AG20443 (cell line): ENCODE measurements around the gene FOXO6.
A peak's percentile ranks its signal among the peaks of the same experiment; 100 is the strongest.

ENCODE experiments used
- DNase-seq: peaks from one replicate; pipeline ENCODE4 v3.0.0; 2012; ENCODE audit warnings: low spot score, mixed read lengths

The FOXO6 gene

DNA sequence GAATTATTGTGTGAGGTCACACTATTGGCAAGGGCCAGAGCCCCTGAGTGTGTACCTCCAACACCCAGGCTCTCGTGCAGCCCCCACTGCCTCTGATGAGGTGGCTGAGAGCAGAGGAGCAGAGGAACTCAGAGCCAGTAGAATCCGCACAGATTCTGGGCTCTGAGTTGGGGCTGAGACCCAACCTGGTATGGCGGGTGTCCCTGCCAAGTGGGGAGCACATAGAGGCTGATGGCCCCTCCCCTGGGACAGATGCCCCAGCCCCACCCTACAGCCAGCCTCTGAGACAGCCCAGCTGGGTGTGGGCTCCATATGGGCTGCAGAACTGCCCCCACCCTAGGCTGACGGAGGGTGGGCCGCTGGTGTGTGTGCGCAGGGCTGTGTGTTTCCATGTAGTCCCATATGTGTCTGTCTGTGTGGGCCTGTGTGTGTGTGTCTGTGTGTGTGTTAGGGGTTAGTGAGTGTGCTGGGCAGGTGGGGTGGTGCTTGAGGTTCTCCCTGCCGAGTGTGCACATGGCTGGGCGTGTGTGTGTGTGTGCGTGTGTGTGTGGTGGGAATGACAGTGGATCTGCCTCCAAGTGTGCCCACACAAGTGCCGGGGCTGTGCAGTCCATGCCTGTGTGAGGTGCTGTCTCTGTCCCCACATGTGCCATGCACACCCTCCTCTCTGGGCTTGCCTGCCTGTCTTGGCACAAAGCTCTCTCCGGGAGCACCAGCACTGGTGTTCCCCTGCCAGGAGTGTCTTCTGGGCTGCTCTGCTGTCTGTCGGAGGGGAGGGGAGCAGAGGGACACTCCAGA, 24.4 kb downstream of the FOXO6 start:
- DNase-seq: no peak

DNA sequence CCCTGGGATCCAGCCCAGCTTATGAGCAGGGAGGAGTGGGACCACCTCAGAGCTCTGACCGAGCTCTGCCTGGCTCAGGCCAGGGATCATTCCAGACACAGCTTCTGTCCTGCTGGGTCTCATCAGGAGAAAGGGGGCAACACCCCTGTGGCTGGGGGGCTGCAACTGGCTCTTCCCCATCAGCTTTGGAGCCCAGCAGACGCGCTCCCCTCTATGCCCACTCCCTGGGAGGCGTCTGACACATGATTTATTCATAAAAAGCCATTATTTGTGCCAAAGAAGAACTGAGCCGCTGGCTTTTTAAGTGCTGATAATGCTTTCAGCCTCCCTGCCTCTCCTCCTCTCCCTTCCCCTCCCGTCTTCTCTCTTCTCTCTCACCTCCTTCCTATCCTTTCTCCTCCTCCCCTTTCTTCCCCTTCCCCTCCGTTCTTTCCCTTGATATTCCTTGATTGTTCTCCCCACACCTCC, 25.0 kb downstream of the FOXO6 start:
- DNase-seq: no peak

DNA sequence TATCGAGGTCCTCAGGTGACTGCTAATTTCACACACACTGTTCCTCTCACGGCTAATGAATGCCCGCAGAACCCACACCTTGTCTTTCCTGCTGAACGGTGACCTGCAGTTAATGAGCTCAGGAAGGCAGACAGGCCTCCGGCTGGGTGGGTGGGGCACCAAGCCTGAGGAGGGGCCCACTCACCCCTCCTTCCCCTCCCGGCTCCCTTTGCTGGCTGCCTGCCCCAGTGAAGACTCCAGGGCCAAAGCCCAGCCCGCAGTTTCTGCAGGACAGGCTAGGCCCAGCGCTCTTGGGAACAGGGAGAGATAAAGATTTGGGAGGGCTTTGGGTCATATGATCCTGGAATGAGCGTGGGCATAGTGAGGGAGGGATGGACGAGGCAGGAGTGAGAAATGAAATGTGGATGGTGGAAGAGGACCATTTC, 26.4 kb downstream of the FOXO6 start:
- DNase-seq: peak; percentile 85

DNA sequence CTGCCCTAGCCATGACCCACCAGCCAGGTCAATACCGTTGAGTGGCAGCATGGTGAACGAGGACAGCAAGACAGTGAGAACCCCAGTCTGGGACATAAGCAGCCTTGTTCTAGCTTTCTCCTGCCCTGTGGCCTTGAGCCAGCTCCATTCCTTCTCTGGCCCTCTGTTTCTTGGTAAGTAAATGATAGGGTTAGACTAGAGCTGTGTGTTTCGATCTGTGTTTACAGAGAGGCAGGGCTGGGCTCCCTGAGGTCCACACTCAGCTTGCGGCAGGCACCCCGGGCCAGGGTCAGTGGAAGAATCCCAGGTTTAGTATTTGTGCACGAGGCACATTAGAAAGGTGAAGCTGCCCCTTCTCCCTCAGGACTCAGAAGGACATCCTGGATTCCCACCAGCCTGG, 27.3 kb downstream of the FOXO6 start:
- no peak for DNase-seq

DNA sequence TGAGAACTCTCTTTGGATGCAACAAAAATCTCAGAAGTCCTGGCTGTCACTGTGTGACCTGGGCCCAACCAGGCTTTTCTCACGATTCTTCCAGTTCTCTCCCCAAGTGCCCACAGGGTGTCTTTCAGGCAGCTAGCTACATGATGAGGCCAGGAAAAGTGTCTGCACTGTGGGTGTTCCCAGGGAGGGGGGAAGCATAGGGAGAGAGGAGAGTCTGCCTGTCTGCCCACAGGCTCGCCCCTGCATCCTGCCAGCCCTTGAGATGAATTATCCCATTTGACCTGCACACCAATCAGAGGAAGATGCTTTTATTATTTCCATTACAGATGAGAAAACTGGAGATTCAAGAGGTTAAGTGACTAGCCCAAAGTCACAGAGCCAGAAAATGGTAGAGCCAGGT, 27.8 kb downstream of the FOXO6 start:
- DNase-seq: no peak

DNA sequence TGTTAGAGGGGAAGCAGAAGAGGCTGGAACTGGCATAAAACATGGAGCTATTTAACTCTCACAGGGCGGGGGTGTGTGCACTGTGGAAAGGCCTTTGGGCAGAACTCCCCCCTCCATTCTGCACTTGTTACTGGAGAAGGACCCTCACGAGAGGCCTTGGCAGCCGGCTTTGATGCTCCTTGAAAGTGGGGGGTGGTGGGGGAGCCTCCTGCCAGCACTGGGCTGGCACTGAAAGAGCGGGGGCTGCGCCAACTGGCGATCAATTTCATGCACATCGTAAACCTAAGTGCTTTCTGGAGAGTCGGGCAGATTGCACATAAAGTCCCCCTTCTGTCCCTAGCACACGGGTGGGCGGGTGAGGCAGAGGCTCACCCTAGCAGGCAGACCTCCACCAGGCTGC, 28.9 kb downstream of the FOXO6 start:
- DNase-seq: no peak

DNA sequence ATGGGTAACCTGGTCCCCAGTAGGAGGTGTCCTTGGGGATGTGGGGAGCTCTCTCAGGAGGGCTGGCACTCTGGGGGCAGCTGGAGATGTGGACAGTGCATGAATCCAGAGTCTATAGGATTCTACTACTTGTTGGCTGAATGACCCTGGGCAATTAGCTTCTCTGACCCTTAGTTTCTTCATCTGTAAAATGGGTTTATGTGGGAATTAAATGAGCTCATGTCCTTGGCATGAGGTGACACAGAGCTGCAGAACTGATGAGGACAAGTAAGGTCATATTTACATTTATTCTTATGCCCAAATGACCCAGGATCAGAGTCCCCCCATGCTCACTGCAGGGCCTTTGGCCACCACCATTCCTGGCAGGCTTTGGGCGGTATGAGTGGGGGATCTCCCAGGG, 29.3 kb downstream of the FOXO6 start:
- DNase-seq: no peak

DNA sequence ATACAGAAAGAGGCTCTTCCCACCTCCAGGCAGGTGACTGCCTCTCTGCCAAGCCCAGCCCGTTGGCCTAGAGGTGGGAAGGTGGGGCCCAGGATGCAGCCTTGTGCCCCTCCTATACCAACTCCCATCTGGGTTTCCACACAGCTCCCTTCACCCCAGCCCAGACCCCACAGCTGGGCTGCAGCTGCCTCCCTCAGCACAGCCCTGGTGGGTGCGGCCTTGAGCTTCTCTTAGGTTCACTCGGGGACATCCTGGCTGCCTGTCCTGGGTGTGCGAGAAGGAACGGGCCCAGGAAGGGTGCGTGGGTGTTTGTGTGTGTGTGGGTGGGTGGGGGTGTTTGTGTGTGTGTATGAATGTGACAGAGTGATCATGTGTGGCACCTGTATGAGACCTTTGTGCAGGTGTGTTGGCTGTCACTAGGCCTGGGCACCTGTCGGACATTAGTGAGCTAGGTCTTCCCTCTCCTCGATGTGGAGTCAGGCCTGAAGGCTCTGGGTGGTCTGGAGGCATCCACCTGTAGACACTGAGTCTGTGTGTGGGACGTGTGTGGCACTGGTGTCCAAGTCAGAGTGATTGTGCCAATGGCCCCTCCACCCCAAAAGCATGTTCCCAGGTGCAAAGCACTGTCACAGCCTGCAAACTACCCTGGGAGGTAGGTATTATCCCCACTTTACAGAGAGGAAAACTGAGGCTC, 30.7 kb downstream of the FOXO6 start:
- DNase-seq: no peak

DNA sequence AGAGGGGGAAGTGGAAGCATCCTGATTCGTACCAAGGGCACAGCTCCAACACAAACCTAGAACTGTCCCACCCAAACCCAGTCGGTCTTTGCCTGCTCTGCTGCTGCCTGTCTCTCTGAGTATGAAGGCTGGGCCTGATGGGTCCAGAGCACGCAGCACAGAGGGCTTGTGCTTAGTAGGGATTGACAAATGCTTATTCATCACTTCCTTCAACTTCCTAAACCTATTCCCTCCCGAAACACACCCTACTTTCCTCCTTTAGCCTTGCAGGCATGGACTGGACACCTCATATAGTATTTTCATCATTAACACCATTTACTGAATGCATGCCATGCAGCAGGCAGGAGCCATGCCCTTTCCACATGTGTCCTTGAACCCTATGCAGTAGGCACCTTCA, 31.3 kb downstream of the FOXO6 start:
- no peak for DNase-seq

DNA sequence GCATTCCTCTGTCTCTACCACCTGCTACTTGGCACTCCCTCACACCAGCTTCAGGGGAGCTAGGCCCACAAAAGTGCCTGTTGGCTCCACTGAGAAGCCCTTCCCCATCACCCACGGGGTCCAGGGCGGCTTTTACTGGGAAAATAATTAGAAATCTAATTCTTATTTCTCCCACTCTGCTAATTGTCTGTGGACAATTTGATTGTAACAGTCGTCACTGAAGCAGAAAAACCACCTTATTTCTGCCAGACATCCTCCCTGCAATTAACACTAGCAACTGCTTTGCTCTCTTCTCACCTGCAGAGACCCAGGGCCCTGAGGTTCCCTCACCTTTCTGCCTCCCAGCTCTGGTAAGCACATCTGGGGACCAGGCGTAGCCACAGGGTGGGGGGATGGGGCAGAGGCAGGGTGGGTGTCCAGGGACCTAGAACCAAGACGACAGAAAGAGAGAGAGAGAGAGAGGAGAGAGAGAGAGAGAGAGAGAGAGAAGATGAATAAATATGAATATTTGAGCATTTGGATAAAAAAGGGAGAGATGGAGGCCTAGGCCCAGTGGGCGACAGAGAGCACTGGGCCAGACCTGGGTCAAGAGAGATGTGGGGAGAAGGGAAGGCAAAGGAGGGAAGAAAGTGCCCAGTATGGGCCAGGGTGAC, 32.6 kb downstream of the FOXO6 start:
- DNase-seq: no peak

DNA sequence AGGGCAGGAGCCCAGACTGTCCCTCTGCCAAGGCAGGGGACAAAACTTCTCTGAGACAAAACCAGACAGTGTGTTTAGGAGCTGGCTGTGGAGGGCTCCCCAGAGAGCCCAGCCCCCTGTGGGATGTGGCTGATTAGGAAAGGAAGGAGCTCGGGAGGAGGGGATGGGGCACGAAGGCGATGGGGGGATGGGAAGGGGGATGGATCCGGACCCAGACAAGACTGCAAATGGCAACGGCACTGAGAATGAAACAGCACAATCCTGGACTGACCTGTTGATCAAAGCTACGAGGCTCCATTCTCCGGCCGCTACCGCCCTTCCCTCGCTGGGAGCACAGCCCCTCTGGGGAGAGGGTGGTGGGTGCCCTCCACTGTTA, 33.1 kb downstream of the FOXO6 start:
- no peak for DNase-seq

DNA sequence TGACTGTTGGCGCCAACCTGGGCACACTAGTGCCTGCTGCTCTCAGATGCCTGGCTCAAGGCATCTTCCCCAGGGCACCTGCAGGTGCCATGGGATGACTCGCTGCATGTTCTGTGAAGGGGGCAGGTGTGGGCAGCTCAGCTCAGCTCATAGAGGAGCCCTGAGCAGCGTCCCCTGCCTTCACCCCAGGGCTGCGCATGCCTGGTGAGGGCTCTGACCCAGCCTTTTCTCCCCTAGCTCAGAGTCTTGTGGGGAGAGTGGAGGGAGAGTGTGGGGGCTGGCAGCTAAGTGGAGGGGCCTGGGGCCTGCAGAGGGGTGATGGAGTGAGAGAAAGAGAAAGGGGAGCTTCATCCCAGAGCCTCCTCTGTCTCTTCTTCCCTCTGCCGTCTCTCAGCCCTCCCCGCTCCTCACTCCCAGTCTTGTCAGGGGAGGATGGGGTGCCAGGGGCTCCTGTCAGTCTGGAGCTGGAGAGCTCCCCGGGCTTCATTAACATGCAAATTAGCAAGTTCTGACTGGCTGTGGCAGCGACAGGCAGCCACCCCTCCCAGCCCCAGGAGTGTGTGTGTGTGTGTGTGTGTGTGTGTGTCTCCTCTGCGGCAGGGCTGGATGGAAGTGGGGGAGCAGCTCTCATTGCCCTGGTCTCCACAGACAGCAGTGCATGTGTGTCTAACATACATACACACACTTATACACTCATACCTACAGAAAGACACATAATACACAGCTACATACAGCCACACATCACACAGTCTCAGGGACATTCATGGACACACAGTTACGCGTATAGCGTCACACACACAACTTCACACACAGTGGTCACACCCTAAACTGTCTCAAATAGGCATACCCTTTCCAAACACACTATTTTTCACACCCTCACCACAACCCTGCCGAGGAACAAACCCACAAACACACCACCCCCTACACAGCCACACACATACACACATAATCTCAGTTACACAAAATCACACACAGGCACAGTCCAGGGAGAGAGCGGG, 34.0 kb downstream of the FOXO6 start:
- no peak for DNase-seq

DNA sequence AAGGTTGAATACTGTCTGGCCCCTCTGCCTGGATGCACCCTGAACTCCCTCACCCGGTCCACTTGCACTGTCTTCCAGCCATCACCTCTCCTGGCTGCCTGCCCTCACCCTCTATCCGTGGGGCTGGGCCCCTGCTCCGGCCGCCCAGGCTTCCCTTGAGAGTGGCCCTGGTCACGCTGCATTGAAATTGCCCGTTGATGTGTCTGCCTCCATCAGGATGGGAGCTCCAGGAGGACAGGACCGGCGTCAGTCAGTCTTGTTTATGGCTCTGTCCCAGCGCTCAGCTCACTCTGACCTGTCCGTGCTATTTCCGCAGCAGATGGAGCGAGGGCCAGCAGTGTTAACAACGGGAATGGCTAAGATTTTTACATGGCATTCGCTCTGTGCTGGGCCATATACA, 34.9 kb downstream of the FOXO6 start:
- DNase-seq: no peak

DNA sequence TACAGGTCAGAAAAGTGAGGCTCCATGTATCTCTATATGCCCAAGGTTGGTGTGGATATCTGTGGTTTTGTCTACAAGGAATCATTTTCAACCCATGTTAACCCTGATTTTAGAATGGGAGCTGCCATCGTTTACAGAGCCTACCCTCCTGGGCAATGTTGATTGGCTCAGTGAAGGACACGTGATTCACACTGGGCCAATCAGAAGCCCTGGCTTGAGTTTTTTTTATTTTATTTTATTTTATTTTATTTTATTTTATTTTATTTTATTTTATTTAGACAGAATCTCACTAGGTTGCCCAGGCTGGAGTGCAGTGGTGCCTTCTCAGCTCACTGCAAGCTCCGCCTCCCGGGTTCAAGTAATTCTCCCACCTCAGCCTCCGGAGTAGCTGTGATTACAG, 35.8 kb downstream of the FOXO6 start:
- no peak for DNase-seq

DNA sequence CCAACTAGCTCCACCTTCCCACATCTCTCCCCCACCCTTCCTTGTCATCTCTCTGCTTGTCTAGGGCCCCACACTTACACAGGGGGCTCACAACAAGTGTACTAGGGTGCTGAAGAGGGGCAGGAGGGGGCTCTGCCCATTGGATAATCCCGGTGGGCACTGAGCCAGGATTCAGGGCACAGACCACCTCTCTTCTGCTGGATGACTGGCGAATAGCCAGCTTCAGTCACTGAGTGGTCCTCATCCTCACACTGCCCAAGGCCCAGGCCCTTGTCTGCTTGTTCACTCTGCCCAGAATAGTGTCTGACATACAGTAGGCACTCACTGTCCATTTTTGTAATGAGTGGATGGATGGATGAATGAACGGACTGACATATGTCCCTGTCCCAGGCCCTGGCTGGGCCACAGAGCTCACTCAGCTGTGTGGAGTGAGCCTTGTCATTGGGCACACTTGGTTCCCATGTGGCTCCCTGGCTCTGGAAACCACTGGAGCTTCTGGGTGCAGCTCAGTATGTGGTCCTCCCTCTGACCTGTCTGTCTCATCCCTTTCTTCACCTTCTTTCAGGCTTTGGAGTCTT, 36.6 kb downstream of the FOXO6 start:
- DNase-seq: no peak

DNA sequence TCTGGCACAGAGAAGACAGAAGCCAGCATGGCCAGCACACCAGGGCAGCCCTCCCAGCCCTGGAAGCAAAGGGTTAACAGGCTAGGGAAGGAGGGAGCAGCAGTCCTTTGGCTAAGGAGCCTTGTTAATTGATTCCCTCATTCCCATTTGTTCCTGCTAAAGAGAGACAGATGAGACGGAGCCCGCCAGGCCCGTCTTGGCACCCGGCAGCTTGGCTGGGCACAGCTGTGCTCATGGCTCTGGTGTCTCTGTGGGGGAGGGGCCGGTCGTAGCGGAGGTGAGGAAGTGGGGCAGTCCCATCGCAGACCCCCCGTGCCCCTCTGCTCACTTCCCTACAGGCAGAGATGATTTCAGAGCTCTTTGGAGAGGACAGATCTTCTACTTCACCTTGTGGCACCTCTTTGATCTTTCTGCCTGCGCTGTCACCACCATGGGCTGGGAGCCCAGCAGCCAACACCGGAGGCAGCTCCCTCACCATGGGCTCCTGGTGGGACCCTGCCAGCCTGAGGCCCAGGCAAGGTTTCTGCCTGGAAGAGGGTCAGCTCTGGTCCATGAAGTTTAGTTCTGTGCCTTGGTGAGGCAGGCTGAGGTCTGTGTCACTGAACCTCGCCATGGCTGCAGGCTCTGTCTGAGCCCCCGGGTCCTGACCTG, 38.0 kb downstream of the FOXO6 start:
- DNase-seq: no peak

DNA sequence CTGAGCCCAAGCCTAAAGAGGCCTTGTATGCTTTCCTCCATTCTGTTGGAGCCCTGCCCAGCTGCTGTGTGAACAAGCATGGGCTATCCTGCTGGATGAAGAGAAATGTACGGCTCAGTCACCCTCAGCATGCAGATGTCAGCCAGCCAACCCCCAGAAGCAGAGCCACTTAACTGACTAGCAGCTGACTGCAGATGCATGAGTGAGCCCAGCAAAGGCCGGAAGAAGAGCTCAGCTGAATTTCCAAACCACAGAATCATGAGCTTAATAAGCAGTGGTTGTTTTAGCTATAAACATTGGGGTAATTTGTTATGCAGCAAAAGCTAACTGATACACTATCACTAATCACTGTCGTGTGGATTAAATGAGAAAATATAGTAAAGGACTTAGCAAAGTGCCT, 39.0 kb downstream of the FOXO6 start:
- DNase-seq: no peak

DNA sequence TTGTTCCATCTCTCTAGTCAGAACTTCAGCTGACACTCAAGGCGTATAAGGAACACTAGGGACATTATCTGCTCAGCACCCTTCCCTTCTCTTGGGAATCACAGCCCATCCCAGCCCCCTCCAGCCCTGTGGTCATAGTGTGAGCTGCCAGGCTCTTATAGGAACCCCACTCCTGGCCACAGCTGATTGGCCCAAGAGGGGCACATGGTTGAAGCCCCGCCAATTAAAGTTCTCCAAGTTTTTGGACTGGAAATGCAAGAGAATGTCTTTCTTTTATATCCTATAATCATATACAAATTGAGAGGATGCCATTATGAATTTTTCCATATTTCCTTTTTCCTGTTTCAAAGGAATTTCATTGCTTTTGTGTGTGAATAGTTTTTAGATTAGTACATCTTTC, 40.7 kb downstream of the FOXO6 start:
- no peak for DNase-seq

DNA sequence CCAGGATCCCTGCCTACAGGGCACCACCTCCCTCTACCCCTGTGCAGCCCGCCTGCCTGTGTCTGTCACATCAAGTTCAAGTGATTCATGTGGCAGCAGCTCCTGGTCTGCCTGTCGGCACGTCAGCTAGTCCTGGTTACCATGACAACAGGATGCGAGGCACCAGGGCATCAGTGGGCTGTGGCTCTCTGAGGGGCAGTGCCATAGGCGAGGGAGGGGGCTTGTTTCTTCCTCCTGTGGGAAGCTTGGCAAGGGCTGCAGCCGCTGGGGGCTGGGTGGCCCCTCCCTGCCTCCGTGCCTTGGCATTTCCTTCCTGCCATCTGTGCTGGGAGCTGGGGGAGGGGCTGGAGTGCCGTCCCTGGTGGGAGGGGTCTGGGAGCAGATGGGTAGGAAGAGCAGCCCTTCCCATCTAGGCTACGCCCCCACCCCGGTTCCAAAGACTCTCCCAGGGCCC, 43.1 kb downstream of the FOXO6 start:
- no peak for DNase-seq

DNA sequence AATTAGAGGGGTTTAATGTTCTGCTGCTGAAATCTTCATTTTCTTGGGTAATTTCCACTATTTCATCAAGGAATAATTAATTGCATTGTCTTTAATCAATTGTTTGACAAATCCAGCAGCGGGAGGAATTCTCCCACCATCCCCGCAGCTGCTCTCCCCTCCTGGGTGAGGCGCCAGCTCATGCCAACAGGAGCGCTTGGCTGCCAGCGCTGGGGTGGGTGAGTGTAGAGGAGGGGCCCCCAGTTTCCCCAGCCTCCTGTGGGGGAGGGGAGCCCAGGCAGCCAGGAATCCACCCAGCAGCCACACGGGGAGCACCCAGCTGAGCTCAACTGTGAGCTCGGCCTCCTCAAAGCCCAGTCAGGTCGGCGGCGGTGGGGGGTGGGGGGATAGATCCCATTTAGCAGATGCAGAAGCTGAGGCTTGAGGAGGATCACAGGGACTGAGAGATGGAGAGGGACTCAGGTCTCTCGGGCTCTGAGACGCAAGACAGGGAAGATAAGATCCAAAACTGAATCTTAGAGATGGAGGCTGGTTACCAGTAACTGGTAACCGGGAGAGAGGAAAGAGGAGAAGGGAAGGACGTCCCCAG, 46.5 kb downstream of the FOXO6 start:
- no peak for DNase-seq

DNA sequence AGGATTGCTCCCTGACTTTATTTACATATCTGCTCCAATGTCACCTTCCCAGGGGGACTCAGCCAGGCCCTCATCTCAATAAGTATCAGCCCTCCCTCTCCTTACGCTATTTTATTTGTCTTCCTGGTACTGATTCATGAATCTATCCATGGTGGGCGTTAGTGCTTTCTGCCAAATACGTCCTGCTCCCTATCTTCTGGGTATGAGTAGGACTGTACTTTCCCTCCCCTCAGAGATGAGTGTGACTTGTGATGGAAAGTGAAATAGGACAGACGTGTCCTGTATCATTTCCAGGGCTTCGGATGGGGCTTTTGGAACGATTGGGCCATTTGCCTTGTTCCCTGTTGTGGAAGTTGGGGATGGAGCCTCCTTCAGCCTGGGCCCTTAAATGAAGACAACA, 47.5 kb downstream of the FOXO6 start:
- DNase-seq: no peak
